ENCODE measurements around the gene CDKN1C. TPM values are rescaled to one million over a fixed set of nuclear protein-coding genes. Genes with fewer than 3 reads are reported as not detected.

CDKN1C gene
- total RNA-seq, 1 donor from 2014 or later = 18.1 TPM

DNA sequence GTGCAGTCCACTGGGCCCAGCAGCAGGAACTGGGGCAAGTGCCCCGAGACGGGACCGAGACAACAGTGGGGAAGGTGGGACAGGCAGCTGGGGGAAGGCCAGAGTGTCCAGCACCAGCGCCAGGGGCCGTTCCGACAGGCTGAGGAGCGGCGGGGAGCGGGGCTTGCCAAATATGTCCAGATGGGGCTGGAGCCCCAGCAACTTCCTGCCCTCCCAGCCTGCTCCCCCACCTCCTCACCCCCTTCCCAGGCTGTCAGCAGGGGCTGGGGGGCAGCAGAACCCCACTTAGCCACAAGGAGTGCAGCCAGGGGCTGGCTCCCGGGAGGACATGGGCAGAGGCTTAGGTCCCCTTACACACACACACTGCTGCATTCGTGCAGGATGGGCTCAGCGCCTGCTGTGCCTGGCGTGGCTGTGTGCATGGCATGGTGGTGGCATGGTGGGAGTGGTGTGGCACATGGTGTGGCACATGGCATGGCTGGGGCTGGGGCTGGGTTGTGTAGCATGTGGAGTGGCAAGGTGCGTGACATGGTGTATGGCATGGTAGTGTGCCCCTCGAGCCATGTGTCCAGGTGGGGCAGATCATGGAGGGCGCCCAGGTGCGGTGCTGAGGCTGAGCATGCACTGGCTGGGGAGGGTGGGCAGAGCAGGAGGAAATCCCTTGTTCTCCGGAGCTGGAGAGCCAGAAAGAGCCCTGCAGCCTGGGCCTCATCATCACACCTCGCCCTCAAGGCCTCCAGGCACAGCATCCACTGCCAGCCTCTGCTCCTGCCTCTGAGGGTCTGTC lies 51.7 kb downstream of the CDKN1C start:
- no peaks in the 10 kb centered on the region for H3K9me3 ChIP-seq
- TF ChIP-seq, protein P1, sequence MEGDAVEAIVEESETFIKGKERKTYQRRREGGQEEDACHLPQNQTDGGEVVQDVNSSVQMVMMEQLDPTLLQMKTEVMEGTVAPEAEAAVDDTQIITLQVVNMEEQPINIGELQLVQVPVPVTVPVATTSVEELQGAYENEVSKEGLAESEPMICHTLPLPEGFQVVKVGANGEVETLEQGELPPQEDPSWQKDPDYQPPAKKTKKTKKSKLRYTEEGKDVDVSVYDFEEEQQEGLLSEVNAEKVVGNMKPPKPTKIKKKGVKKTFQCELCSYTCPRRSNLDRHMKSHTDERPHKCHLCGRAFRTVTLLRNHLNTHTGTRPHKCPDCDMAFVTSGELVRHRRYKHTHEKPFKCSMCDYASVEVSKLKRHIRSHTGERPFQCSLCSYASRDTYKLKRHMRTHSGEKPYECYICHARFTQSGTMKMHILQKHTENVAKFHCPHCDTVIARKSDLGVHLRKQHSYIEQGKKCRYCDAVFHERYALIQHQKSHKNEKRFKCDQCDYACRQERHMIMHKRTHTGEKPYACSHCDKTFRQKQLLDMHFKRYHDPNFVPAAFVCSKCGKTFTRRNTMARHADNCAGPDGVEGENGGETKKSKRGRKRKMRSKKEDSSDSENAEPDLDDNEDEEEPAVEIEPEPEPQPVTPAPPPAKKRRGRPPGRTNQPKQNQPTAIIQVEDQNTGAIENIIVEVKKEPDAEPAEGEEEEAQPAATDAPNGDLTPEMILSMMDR (IDR thresholded peaks at IDR 0.05) = no peak
- H3K4me3 ChIP-seq = no peak overlapping the region
- intact Hi-C loops (cut with DNase I) = no loop called here
- no peaks in the 10 kb centered on the region for H3K27me3 ChIP-seq
- H3K27ac ChIP-seq = no peak overlapping the region
- no peak for DNase-seq (ENCODE audit: low spot score in 2 of 2)
- no peaks in the 10 kb centered on the region for H3K36me3 ChIP-seq
- H3K4me1 ChIP-seq = no peaks in the 10 kb centered on the region

Other genes starting within 250 kb of the CDKN1C start
- gene KCNQ1OT1, start 185.8 kb downstream of the CDKN1C start, total RNA-seq = 1.5 TPM
- gene PHLDA2, start 43.6 kb upstream of the CDKN1C start, total RNA-seq = not detected
- gene NAP1L4, start 106.6 kb upstream of the CDKN1C start, total RNA-seq = 54.5 TPM
- gene CARS1, start 171.6 kb upstream of the CDKN1C start, total RNA-seq = 51.4 TPM